Measurements from ENCODE around the gene DPYD.

The DPYD gene

DNA sequence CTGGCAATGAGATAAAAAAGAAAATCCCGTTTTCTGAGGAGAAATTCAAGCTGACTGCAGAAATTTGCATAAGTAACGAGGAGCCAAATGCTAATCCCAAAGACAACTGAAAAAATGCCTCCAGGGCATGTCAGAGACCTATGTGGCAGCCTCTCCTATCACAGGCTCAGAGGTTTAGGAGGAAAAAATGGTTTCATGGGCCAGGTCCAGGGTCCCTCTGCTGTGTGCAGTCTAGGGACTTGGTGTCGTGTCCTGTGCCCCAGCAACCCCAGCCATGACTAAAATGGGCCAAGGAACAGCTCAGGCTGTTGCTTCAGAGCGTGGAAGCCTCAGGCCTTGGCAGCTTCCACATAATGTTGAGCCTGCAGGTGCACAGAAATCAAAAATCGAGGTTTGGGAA lies 456.5 kb downstream of the DPYD start:
- no peak for FAIRE-seq
- no peak for DNase-seq (ENCODE audit: insufficient read length, low spot score)

DNA sequence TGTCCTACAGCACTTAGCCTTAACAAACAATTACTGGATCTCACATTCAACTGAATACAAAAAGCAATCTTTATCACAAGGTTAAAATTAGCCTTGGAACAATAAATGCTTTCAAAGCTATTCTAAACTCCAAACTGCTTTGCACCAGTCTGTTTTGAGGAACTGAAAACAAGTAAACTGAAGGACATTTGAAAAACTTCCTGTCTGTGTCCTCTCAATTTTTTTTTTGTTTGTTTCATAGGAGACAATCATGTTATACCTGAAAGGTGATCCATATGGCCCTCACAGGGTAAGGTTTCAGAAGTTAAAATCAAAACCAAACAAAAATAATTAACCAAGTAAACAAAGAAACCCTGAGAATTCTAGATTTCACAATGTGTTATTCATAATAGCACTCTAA lies 459.1 kb downstream of the DPYD start:
- FAIRE-seq (no peak), DNase-seq (ENCODE audit: insufficient read length, low spot score) (no peak)

DNA sequence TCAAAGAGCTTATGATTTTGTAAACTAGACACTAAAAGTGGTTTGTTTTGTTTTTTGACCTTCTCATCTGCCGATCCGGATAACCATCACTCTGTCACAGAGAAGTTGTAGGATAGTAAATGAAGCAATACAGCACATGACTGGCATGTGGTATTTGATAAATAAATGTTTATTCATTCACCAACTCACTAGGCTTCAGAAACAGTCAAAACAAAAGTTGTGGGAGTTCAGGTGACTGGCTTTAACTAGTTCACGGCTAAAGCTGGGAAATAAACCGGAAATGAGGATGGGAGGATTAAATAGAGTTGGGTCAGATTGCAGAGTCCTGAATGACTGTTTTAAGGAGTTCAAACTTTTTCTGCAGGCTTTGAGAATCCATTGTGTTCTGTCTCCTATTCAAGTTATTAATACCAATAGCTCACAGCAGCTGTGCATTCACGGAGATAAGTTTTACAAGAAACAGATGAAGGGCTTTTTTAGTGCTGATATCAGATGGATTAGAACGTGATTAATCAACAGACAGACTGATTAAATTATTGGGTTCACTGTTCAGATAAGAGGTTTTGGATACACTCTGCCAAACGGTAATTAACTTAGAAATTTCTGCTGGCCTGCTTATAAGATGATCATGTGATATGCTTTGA lies 463.3 kb downstream of the DPYD start:
- no peak for DNase-seq (ENCODE audit: insufficient read length, low spot score)
- no peak for FAIRE-seq

DNA sequence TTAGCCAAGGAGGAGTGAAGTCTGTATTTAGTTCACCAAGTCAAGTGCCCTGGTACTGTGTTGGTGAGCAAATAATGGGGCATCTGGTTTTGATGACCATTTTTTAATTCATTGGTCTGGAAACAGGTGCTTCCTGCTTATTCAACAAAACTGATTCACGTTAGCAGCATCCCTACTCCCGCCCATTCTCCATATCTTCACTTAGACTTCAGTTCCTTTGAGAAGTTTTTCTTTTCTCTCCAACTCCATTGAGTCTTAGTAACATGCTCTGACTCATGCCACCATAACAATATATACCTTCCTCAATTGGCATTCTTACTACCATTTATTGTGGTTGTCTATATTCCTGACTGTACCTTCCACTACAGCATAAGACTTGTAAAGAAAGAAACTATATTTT lies 468.9 kb downstream of the DPYD start:
- no peak for DNase-seq (ENCODE audit: insufficient read length, low spot score)
- FAIRE-seq: no peak

DNA sequence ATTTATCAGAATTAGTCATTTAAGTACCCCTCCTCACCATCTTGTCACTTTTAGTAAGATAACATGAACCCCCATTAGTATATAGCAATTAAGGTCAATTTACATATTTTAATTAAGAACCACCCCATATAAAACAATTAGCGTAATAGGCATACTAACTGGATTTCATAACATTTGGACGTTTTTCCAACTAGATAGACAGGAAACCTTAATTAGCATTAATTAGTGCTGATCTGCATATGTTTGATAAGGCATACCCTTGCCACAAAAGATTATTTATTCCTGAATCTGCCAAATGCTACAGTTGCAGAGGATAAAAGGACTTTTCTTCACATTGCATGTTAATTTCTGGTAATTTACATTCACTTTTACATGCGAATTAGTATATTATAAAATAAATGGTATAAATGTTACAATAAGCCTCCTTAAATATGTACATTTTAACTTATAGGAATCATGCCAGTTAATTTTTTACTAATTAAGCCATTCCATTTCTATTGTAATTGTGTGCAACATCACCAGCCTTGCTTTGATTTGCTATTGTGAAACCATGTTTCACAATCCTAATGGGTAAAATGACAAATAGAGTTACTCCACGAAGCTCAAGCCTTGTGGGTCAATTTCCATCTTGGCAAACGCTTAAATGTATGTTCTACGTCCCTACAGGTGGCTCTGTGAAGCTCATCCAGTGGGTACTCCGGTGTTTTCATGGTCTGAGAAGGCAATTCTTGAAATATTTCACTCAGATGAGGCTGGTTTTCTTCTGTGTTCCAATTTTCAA lies 469.6 kb downstream of the DPYD start:
- FAIRE-seq (no peak), DNase-seq (ENCODE audit: insufficient read length, low spot score) (no peak)

DNA sequence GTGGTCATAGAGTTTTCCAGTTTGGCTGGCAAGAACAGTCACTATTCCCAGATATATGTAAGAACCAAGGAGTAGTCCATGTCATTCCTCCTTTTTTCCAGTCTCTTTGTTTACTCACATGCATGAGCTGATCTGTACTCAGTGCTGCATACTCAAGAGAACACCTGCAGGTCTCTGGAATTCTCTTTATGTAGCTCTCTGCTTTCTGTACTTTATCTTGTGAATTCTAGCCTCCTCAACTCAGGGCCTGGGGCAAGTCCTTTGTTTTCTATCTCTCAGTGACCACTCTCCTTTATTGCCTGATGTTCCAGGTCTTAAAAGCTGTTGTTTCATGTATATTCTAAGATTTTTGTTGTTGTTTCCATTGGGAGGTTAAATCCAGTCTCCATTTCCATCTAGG lies 478.9 kb downstream of the DPYD start:
- DNase-seq (ENCODE audit: insufficient read length, low spot score) (no peak), FAIRE-seq (no peak)

DNA sequence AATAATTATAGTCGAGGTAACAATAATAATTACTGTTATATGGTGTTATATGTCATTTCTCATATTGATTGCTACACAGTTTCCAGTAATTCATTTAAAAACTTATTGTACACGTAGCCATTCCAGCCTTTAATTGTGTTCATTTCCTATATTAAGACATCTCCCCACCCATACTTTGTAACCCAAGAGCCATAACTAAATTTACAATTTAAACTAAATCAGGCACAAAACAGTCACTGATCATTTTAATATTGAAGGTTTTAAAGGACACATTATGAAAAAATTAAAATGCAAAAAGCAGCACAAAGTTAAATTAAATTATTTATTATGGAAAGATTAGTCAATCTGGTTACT lies 487.0 kb downstream of the DPYD start:
- DNase-seq (ENCODE audit: insufficient read length, low spot score) (no peak), FAIRE-seq (no peak)

DNA sequence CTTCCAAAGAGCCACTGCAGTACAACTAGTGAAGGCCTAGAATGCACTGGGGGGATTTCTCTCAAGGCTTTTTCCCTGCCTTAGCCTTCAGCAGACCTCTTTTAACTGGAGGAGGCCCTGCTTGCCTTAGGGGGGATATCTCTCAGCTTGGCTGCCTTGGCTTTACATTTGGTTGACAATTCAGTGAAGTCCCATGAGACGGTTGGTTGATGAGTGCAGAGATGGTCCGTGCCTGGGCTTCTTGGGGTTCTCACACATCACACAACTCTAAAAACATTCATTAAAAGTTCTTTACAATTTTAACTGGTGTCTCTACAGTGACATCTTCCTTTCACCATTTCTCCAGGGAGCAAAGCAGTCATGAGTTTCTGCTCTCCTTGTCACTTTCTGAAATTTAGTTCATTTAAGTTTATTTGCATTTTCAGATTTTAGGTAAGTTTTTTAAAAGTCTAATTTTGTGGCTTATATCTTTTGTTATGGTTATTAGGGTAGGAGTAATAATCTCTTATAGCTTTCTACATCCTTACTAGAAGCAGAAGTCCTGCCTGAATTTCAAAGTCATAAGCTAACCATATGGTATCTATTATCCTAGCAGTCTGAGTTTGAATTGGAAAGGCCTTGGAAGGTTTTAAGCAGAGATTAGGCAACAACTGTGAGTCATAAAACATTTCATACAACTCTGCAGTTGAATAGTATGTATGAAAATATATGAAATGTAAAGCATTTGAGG lies 487.6 kb downstream of the DPYD start:
- DNase-seq (ENCODE audit: insufficient read length, low spot score) (no peak), FAIRE-seq (no peak)

DNA sequence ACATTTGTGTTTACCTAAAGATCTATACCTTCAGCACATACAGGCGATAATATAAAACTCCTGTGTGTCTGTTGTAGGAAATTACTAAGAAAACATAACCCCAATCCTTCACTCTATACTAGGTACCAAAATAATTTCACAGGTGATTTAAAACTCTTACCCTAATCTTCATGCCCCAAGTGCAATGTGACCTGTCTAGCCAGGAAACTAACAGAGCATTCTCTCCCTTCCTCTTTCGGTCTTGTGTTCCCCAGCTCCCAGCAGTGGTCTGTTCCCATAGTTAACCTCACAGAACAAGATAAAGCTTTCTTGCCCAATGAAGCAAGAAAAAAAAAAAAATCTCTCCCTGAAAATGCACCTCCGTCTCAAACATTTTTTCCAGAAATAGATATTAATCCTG lies 493.5 kb downstream of the DPYD start:
- DNase-seq (ENCODE audit: insufficient read length, low spot score) (no peak), FAIRE-seq (no peak)

DNA sequence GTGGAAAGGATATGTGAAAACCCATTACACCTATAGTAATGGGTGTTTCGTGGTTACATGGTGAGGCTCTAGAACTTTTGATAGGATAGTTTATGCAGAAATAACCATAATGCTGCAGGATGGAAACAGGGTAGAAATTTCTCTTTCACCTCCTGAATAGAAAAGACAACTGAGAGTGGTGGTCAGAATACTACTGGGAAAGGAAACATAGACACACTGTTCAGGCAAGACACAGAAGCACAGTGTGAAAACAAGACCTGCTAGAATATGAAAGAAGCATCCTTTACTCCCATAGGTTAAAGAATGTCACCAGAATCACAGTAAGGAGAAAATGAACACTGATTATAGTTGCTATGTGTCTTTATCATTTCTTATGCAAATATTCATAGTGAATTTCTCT lies 496.6 kb downstream of the DPYD start:
- no peak for DNase-seq (ENCODE audit: insufficient read length, low spot score)
- no peak for FAIRE-seq

DNA sequence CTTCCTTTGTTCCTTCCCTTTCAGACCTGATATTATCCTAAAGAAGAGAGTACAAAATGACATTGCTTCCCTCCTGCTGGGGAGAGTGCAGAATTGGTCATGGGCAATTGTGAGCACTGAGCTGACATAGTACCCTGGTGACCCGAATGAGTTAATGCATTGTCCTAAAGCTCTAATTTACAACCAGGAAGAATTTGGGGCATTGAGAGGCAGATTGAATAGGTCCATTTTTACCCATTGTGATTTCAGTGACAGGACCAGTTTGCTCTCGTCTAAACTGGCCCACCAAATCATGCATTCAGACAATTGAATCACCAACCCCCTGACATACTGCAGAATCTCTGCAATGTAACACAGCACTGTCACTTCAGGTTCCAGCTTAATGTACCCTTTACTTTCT lies 497.4 kb downstream of the DPYD start:
- DNase-seq (ENCODE audit: insufficient read length, low spot score): no peak
- FAIRE-seq: no peak

DNA sequence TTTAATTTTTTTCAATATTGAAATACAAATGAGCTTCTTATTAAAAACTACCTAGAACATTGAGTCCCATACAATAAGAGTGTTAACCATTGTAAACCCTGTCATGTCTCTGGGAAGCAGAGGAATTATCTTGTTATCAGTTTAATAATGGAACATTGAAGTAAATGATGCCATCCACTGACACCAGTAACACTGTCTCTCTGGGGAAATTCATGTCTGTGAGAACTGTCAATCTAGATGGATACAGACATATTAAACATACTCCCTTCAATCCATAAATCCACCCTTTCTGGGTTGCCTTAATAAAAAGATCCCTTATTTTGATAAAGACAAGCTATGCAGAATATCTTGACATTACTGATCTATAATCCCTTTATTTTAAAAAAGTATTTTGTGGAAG lies 503.2 kb downstream of the DPYD start:
- DNase-seq (ENCODE audit: insufficient read length, low spot score) (no peak), FAIRE-seq (no peak)

DNA sequence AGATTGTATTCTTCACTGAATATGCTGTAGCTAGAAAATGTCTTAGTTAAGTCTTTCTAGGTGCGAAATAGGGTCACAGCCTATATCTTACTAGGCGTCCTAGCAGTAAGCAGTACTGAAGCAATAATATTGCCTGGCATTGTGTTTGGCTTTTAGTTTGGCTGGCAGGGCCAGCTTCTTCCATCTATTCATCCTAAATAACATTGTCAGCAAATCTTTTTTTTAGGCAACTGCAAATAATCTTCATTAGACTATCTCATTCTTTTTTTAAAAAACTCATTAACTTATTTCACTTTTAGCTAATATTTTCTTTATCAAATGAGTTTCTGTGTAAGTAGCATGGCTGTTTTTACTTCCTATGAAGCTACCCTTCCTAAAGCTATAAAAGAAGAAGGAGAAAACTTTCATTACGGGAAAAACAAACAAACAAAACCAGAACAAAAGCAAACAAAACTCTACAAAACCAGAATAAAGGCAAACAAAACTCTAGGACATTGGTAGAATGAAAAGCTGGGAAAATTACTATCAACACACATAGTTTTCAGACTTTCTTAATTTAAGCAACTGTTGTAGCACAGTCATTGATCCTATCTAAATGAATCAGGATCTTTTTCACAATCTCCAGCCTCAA lies 506.0 kb downstream of the DPYD start:
- DNase-seq (ENCODE audit: insufficient read length, low spot score): no peak
- FAIRE-seq: no peak

DNA sequence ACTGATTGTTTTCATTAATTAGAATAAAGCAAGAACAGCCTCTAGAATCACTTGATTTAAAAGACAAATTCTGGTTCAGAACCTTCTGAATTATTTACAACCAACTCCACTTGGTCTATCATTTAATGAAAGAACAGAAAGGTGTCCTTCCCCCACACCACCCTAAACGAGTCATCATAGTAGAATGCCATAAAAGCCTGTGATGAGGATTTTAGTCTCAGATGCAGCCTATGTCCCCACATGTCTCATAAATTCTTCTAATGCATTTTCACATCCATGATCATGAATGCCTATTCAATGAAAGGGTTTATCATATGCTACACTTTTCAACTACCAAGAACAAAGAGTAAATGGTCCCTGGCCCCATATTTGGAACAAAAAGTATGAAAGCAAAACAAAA lies 508.1 kb downstream of the DPYD start:
- FAIRE-seq (no peak), DNase-seq (ENCODE audit: insufficient read length, low spot score) (no peak)

DNA sequence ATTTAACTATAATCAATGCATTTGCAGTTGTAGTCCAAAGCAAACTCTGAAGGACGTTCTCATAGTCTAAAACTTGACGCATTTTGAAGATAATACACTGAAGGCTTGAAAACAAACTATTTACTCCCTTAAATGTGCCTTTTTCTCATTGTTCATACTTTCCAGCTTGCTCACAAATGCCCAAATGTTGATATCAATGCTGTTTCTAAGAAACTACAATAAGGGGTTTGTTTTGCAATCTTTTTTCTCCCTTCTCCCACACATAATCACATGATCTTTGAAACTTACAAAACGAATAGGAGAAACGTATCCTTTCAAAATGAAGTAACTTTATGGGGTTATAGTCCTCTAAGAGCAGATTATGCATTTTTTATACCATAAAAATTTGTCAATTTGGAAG lies 508.7 kb downstream of the DPYD start:
- FAIRE-seq: no peak
- no peak for DNase-seq (ENCODE audit: insufficient read length, low spot score)

DNA sequence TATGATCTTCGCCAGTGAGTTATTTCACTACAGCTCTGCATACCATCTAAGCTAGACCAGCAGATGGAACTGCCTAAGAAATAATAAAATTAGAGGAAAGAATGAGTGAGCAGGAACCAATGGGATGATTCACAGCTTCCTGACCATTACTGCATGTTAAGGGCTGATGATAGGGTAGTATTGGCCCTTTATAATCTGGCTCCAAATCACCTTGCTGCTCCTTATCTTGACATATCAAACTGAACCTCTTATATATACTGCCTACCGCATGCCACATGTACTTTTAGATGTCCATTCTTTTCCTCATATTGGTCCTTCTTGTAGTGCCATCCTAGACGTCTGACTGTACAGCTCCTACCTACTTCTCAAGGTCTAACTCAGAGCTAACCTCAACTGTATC lies 524.4 kb downstream of the DPYD start:
- no peak for FAIRE-seq
- no peak for DNase-seq (ENCODE audit: insufficient read length, low spot score)

DNA sequence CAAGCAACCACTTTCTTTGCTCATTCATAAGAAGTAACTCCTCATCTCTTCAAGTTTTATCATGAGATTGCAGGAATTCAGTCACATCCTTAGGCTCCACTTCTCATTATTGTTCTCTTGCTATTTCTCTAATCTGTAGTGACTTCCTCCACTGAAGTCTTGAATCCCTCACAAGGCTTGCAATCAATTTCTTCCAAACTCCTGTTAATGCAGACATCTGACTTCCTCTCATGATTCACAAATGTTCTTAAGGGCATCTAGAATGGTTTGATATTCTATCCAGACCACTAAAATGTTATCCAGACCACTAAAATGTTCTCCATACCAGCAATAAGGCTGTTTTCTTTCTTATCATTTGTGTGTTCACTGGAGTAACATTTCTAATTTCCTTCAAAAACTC lies 528.1 kb downstream of the DPYD start:
- FAIRE-seq (no peak), DNase-seq (ENCODE audit: insufficient read length, low spot score) (no peak)

DNA sequence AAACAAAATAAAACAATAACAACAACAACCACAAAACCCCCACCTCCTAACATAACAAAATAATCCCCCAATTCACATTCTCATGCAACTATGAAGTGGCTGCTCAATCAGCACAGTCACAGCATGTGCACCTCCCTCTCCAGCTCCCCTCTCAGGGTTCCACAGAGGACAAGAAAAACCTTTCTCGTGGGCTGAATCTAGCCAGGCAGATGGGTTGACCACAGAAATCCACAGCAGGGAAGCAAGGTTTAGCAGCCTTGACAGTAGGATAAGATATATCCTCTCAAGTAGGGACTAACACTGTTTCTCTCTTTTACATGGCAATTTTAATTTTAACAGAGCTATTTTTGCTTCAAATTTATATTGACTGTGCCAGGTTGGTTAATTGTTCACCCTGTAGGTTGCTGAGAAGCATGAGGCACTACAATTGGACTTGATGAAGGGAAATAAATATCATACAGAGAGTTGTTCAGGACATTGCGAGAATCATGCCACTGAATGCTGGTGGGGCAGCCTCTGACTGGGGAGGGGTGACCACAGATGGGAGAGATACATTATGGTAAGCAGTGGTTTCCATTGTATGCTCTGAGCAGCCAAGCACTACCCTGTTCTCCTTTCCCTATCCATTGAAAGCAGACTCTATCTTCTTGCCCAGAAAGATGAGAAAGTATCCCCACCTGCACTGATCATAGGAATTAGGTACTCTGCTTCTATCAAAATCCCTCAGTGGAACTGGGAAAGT lies 535.1 kb downstream of the DPYD start:
- FAIRE-seq (no peak), DNase-seq (ENCODE audit: insufficient read length, low spot score) (no peak)

DNA sequence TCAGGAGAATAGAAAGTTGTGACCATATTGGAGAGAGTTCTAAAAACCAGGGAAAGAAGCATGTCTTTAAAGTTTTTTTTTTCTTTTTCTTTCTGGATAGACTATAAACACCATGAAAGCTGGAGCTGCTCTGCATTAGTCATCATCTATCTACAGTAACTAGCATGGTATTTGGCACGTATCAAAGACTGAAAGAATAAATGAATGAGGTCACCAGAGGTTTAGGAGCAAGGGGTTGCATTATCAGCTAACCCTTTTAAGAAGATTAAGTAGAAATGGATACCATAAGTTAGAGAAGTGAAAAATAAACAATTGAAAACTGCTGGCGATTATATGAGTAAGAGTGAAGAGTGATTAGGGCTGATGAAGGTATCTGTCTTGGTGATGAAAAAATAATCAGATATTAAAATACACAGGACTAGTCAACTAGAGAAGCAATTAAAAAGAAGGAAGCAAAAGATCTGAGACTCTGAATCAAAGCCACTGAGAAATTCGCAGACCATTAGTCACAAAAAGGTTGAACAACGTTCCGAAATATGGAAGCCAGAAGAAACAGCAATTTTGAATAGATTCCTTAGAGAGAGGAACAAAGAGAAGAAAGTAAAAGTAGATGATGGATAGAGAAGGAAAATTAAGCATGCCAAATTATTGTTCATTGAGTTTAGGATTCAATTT lies 536.4 kb downstream of the DPYD start:
- no peak for FAIRE-seq
- DNase-seq (ENCODE audit: insufficient read length, low spot score): no peak

DNA sequence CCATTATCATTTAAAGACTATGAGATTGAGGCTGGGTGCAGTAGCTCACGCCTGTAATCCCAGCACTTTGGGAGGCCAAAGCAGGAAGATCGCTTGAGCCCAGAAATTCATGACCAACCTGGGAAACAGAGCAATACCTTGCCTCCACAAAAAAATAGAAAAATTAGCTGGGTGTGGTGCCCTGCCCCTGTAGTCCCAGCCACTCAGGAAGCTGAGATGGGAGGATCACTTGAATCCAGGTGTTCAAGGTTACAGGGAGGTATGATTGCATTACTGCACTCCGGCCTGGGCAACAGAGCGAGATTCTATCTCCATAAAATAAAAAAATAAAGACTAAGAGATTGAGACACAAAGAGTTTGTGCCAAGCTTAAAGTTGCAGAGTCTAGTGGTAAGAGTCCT lies 537.0 kb downstream of the DPYD start:
- FAIRE-seq (no peak), DNase-seq (ENCODE audit: insufficient read length, low spot score) (no peak)

All from HTR-8/SVneo (cell line).